Measurements from ENCODE around the gene SUSD1.
"Not testable (repeated sequence)": the region's sequence is repeated elsewhere in the genome, so short reads cannot be mapped to it uniquely, and the experiment has no call there.

SUSD1 gene

GRCh38 chr9:112094241-112094640 lies 80.9 kb downstream of the SUSD1 start:
- DNase-seq, result no peak

- DNase-seq, result no peak
Measured at GRCh38 chr9:112093870-112094216, 81.3 kb downstream of the SUSD1 start.

DNA sequence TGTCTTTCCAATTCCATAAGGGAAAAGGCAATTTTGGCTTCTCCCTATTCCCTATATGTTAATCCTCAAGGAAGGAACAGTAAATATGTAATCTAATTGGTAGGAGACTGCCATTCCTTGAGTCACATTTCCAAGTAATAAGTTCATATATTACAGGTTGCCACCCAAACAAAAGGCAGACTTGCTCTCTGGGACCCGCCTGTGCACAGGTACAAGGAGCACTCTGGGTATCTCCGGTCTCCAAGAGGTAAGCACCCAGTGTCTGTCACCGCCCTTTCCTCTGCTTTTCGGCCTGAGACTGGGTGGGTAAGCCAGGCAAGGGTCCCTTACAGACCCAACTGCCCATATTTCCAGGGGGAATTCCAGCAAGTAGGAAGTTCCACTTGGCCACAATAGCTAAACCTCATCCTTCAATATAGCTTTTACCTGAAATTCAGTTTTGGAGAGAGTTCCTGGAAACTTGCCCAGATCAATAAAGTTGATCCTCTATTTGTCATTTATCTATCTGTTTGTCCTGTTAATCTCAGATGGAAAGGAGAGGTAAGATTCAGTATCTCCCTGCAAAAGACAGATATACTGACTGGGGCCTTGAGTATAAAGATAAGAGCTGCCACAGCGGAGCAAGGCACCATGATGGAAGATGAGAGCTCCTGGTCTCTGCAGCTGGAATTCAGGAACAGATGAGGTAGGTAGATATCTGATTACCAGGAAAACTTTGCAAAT lies 81.8 kb downstream of the SUSD1 start:
- DNase-seq, result no peak

GRCh38 chr9:112091810-112092209 lies 83.3 kb downstream of the SUSD1 start:
- no peak for DNase-seq

- no peak for DNase-seq
Measured at GRCh38 chr9:112087506-112087905, 87.6 kb downstream of the SUSD1 start.

GRCh38 chr9:112086627-112087026 lies 88.5 kb downstream of the SUSD1 start:
- DNase-seq, result no peak

GRCh38 chr9:112084907-112085306 lies 90.2 kb downstream of the SUSD1 start:
- DNase-seq, result no peak

DNA sequence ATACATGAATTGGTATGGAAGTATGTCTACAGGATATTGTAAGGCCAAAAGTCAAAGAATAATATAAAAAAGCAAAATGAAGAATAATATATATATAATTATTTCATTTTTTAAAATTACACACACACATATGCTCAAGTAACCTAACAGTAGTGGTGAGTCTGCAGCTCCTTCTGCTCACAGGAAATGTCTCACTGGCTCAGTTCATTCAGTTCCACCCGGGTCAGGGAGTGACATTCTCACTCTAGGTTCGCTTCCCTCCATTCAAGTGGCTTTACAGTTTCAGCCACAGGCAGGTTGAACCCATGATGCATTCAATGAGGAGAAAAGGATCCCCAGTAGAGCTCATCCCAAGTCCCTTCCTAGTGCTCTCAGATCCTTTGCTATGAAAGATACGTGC lies 90.8 kb downstream of the SUSD1 start:
- no peak for DNase-seq

GRCh38 chr9:112081918-112082729 lies 93.0 kb downstream of the SUSD1 start:
- DNase-seq, result no peak

- DNase-seq, result no peak
Measured at GRCh38 chr9:112080831-112081542, 94.1 kb downstream of the SUSD1 start.

DNA sequence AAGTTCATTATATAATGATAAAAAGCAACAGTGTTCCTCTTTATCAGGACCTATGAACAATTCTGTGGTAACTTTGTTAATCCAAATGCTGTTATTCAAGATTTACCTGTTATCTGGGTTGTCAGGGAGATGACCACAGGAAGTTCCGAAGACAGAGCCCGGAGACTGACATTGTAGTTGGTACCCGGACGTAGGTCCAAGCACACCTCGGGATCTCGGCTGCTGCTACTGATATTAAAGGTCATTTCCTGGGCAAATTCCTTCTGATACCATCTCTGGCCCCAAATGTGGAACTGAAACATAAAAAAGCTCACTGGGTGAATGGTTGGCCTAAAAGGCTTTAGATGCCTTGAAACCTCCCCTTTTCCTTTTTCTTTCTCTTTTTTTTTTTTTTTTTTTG lies 96.7 kb downstream of the SUSD1 start:
- DNase-seq, result no peak

DNA sequence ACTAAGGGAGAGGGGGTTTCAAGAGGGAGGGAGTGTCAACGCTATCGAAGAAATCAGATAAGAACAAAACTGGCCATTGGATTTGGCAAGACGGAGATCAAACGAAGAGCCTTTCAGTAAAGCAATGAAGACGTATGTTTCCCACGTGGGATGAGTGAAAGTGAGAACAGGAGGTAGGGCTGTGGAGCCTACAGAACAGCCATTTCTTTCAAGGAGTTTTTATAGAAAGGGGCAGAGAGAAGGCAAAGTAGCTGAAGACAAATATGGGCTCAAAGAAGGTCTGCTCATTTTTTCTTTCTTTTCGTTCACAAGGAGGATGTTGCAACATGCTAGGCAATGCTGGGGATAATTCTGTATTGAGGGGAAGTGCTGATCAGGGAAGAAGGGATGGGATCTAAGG lies 98.3 kb downstream of the SUSD1 start:
- DNase-seq, result no peak

DNA sequence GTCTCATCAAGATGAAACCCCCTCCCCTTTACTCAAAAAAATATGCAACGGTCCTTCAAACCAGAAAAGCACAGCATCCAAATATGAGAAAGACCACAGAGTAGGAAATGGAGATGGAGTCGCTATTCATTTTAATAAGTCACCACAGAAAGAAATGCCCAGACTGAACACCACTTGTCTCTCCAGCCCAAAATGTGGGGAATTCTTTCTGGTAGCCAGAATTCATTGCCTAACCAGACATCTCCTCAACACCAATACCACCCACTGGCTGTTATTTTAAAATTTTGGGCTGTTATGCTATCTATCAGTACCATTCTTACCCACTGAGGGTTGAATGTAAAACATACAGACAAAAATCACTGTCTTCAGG lies 100.1 kb downstream of the SUSD1 start:
- no peak for DNase-seq

DNA sequence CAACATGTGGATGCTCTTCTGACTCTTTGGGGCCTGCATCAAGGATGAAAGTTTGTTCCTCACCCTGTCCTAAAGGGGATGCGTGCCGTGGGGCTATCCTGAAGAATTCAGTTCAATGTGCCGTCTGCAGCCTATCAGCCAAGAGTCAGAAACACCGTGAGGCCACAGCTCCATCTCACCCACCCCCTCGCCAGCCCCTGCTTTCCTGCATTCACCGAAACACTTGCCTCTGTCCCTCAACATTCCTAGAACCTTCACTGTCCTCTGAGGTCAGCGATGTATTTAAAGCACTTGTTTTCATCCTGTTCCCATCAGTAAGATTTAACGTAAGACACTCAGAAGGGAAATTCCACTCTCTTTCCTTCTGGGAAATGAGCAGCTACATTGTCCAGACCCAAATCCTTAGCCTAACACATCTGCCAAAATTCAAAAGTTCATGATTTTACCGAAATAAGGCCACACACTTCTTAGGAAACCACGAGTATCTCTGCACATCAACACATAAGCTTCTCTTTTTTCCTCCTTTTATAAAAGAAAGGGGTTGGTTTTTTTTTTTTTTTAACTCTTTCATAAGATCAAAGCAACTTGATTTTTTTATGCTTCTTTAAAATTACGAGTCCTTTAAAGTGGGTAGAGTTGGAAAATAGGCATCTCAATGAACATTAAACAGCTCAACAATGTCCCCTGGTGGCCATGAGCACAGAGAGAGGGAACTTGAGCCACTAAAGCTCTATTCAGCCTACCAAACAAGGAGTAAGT lies 100.7 kb downstream of the SUSD1 start:
- DNase-seq, result peak; percentile 41

DNA sequence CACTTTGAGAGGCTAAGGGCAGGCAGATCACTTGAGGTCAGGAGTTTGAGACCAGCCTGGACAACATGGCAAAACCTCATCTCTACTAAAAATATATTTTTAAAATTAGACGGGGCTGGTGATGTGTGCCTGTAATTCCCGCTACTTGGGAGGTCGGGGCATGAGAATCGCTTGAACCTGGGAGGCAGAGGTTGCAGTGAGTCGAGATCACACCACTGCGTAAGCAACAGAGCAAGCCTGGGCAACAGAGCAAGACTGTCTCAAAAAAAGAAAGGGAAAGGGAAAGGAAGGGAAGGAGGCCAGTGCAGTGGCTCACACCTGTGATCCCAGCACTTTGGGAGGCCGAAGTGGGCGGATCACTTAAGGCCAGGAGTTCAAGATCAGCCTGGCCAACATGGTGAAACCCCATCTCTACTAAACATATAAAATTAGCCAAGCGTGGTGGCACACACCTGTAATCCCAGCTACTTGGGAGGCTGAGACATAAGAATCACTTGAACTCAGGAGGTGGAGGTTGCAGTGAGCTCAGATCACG lies 101.4 kb downstream of the SUSD1 start:
- not testable (repeated sequence) for DNase-seq

- DNase-seq, result no peak
Measured at GRCh38 chr9:112072721-112073638, 102.1 kb downstream of the SUSD1 start.

DNA sequence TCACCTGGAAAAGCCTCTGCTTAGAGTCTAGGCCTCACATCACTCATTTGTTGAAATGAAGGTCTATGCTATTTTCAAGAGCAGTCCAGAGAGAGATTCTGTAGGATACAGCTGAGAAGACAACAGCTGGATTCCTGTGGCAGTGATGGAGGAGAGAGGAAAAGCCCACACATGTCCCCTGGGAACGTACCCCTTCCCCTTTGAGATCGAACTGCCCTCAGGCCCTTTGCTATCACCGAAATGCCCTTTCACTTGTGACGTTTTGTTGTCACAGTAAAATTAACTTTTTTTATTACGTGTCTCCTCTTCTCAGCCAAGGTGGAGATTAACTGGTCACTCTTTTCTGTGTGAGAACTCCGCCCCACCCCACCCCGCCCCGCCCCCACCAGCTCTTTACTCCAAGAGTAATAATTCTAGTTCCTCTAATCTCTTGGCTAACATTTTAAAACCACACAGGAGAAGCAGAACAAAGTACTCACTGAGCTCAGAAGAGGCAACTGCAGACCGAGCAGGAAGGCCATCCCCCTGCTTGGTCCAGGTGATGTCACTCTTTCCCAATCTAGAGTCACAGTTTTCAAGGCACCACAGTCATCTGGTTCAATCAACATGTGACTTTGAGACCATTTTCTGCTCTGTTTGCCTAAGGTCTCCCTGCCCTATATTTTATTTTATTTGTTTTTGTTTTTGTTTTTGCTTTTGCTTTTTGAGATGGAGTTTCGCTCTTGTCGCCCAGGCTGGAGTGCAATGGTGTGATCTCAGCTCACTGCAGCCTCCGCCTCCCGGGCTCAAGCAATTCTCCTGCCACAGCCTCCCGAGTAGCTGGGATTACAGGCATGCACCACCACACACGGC lies 105.6 kb downstream of the SUSD1 start:
- no peak for DNase-seq

DNA sequence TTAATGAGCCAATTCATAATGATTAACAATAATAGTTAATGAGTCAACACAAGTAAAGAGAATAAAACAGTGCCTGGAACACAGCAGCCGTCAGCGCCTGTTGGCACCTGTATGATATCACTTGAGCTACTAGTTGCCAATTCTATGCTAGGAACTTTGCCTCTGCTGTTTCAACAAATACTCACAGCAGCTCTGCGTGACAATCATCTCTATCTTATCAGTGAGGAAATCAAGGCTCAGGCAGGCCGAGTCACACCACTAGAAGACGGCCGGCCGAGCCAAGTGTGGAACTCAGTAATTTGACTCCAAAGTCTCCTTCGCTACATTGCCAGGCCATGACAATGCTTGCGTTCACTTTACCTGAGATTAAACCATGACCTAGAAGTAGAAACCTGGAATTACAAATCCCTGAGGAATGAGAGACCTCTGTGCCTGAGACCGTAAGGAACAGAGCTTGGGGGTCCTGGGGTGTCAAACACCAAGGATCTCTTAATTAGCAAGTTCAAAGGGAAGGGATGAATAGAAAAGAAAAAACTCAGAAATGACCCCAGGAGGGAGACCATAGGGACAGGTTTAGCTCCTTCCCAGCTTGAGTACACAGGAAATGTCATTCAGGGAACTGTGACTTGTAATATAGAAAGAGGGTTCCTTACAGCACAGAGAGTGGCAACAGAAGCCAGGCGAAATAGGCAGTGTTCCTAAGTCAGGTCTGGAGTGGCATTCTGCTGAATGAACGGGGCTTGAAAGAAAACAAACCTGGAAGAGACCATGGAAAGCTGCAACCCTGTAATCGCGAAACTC lies 109.1 kb downstream of the SUSD1 start:
- DNase-seq, result no peak

DNA sequence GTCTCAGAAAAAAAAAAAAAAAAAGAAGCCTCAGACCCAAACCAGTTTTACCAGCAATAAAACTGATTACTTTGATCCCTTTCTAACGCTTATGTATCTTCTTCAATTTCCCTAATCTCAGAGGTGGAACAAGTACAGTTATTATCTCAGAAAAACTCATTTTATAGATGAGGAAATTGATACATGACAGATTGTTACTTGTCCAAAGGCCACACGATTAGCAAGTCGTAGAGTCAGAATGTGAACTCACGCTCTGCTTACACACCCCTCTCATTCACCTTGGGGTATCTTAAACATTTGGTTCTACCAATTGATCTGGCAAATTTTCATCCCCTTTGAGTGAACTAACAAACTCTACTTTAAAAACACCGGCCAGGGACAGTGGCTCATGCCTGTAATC lies 110.2 kb downstream of the SUSD1 start:
- DNase-seq, result no peak

- no peak for DNase-seq
Measured at GRCh38 chr9:112063586-112063985, 111.5 kb downstream of the SUSD1 start.
